A673 (cell line): ENCODE measurements around the gene SPINT3.

ENCODE experiments used
- EZH2 ChIP-seq: fragments of 200-600 bp; sonication (generic); IDR thresholded peaks from 2 replicates; pipeline ENCODE4 v1.6.1; 2017; ENCODE audit warnings: borderline replicate concordance, low read depth, mild to moderate bottlenecking, mixed read lengths, antibody characterized with exemption, low read length; ENCODE audit not compliant: poor library complexity, severe bottlenecking
- TF ChIP-seq, protein P1 (sequence below): fragments of 300-800, 200-600 bp; sonication (generic); conservative IDR thresholded peaks from 2 replicates; pipeline ENCODE4 v1.5.1; 2017; ENCODE audit warnings: low read depth, mild to moderate bottlenecking, antibody characterized with exemption, low read length, moderate library complexity, mixed read lengths

DNA sequence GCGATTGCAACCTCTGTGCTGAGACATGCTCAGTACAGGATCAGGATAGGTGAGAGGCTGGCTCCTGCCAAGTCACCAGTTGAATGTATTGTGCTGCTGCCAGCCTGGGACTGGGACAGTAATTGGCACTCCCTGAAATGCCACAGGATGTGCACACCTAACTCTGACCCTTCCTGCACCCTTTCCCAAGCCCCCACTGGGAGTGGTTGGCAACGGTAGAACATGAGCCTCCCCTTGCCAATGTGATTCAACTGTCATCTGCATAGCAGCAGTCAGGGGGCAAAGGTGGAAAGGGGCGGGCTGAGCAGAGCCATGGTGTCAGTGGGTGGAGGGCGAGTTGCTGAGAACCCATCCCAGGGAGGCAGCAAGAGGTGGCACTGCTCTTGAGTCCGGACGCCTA is 15.4 kb downstream of the SPINT3 start:
- TF ChIP-seq, protein P1, sequence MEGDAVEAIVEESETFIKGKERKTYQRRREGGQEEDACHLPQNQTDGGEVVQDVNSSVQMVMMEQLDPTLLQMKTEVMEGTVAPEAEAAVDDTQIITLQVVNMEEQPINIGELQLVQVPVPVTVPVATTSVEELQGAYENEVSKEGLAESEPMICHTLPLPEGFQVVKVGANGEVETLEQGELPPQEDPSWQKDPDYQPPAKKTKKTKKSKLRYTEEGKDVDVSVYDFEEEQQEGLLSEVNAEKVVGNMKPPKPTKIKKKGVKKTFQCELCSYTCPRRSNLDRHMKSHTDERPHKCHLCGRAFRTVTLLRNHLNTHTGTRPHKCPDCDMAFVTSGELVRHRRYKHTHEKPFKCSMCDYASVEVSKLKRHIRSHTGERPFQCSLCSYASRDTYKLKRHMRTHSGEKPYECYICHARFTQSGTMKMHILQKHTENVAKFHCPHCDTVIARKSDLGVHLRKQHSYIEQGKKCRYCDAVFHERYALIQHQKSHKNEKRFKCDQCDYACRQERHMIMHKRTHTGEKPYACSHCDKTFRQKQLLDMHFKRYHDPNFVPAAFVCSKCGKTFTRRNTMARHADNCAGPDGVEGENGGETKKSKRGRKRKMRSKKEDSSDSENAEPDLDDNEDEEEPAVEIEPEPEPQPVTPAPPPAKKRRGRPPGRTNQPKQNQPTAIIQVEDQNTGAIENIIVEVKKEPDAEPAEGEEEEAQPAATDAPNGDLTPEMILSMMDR = no peak
- no peak for TF ChIP-seq EZH2
